ENCODE data around the gene APLF. TPM values are rescaled to one million over a fixed set of nuclear protein-coding genes. Genes with fewer than 3 reads are reported as not detected.

Gene APLF
- total RNA-seq, 4 donors from 2014 or later, result 2.9 to 28.5 (median 8.1) TPM

DNA sequence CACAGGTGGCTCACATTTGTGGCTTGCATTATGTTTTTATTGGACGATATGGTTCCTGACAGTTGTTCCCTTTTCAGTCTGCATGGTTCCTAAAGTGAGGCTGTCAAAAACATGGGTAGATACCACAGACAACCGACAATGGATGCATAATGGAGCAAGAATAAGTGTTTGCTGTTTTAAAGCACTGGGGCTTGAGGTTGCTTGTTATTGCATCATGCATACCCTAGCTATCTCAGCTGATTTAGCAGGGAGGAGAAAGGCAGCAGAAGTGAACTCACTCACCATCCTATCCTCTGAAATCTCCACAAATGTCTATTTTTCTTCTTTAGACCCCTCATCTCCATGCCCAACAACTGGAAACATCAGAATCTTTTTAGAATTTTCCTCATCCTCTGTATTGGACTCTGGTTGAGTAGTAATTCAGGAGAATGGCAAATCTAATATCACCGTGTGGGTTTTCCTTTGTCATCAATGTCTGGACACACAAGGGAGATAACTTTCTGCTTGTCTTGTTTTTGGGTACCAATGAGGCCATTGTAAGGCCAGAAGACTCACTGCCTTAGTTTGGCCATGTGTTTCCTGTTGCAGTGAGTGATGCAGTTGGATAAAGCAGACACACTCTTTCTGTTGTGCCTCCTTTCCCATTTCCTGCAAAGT lies 47.0 kb upstream of the APLF start:
- Histone ChIP-seq H3K9me3 (no peaks in the 10 kb centered on the region), H3K36me3 (no peaks in the 10 kb centered on the region), H3K27me3 (no peaks in the 10 kb centered on the region), H3K4me1 (no peaks in the 10 kb centered on the region), H3K4me3 (no peak overlapping the region), H3K27ac (no peak overlapping the region)
- no peak for TF ChIP-seq POLR2AphosphoS5 (IDR thresholded peaks at IDR 0.05)
- TF ChIP-seq, protein P1, sequence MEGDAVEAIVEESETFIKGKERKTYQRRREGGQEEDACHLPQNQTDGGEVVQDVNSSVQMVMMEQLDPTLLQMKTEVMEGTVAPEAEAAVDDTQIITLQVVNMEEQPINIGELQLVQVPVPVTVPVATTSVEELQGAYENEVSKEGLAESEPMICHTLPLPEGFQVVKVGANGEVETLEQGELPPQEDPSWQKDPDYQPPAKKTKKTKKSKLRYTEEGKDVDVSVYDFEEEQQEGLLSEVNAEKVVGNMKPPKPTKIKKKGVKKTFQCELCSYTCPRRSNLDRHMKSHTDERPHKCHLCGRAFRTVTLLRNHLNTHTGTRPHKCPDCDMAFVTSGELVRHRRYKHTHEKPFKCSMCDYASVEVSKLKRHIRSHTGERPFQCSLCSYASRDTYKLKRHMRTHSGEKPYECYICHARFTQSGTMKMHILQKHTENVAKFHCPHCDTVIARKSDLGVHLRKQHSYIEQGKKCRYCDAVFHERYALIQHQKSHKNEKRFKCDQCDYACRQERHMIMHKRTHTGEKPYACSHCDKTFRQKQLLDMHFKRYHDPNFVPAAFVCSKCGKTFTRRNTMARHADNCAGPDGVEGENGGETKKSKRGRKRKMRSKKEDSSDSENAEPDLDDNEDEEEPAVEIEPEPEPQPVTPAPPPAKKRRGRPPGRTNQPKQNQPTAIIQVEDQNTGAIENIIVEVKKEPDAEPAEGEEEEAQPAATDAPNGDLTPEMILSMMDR (IDR thresholded peaks at IDR 0.05), result no peak
- no peak for TF ChIP-seq EP300 (IDR thresholded peaks at IDR 0.05; ENCODE audit: low read depth)
- no peak for TF ChIP-seq POLR2A (IDR thresholded peaks at IDR 0.05)
- intact Hi-C loops (cut with DNase I; ENCODE audit: low total_unique reads), result no loop called here
- in situ Hi-C loops (cut with MboI; ENCODE audit: low pct_ligation_motif_present in 1 of 4, low pct_unique_long_range_greater_than_20kb in 1 of 4, low sequenced_read_pairs in 3 of 4), result no loop called here
- no peak for DNase-seq
- WGBS, 2 donors (ENCODE audit: low coverage in 1 of 2), result 80 to 100% methylated on average over 3 of the region's 3 CpGs

DNA sequence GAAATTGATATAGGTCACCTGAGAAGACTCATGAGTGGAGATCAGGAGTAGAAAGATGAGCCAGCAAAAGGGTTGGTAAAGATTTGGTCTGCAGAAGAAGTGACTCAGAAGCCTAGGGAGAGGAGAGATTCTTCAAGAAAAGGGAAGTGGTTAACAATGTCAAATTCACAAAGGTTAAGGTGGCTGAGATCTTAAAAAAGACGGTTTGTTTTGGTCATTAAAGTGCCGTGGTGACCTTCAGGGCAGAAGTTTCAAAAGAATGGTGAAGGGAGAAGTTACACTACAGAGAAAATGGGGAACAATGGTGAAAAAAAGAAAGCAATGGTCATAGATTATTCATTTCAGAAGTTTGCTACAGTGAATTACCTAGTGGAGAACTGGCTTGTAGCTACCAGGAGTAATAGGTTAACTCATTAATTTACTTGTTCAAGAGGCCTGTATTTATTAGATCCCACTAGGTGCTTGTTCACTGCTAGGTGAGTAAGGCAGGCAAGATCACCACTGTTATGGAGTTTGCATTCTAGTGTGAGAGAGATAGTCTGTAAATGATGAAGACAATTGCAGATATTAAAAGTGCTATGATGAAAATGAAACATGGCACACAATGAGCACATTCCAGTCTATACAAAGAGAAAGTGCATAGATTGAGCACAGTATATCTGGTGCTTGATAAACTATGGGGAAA lies 43.3 kb upstream of the APLF start:
- H3K36me3 ChIP-seq, result no peaks in the 10 kb centered on the region
- H3K27ac ChIP-seq, result peak overlapping the region in 1 of 4 donors; percentile 35
- intact Hi-C loops (cut with DNase I; ENCODE audit: low total_unique reads), result no loop called here

GRCh38 chr2:68425503-68425902 lies 41.9 kb upstream of the APLF start:
- intact Hi-C loops (cut with DNase I; ENCODE audit: low total_unique reads), result no loop called here
- no peaks in the 10 kb centered on the region for H3K9me3 ChIP-seq
- peaks cover 0 to 22% (median 7%) of the 10 kb centered on the region in 4 donors for H3K4me1 ChIP-seq
- no peak overlapping the region for H3K4me3 ChIP-seq
- no peak overlapping the region for H3K27ac ChIP-seq
- in situ Hi-C loops (cut with MboI; ENCODE audit: low pct_ligation_motif_present in 1 of 4, low pct_unique_long_range_greater_than_20kb in 1 of 4, low sequenced_read_pairs in 3 of 4), result loop anchor here in 2 of 4 donors (25.0 kb wide), 3 partner anchors 238 to 313 kb away; partner anchors contain the start of gene PNO1 (in 1 of the 2)
- 81 to 90% methylated on average over 2 to 3 of the region's 3 CpGs for WGBS, 2 donors (ENCODE audit: low coverage in 1 of 2)
- DNase-seq, result no peak
- H3K36me3 ChIP-seq, result no peaks in the 10 kb centered on the region
- TF ChIP-seq EP300 (IDR thresholded peaks at IDR 0.05; ENCODE audit: low read depth) (no peak), POLR2AphosphoS5 (IDR thresholded peaks at IDR 0.05) (no peak), POLR2A (IDR thresholded peaks at IDR 0.05) (no peak)
- TF ChIP-seq, protein P1 (IDR thresholded peaks at IDR 0.05), result no peak
- H3K27me3 ChIP-seq, result no peaks in the 10 kb centered on the region

More for the DNA sequence above, 43.3 kb upstream of the APLF start:
- H3K27me3 ChIP-seq, result no peaks in the 10 kb centered on the region
- no peak for DNase-seq
- H3K9me3 ChIP-seq, result no peaks in the 10 kb centered on the region
- WGBS, 2 donors (ENCODE audit: low coverage in 1 of 2), result 39 to 65% methylated on average over 2 of the region's 2 CpGs
- TF ChIP-seq POLR2A (IDR thresholded peaks at IDR 0.05) (no peak), EP300 (IDR thresholded peaks at IDR 0.05; ENCODE audit: low read depth) (no peak), POLR2AphosphoS5 (IDR thresholded peaks at IDR 0.05) (no peak)
- TF ChIP-seq, protein P1 (IDR thresholded peaks at IDR 0.05), result no peak
- no peak overlapping the region for H3K4me3 ChIP-seq
- H3K4me1 ChIP-seq, result peaks cover 0 to 22% (median 7%) of the 10 kb centered on the region in 4 donors
- in situ Hi-C loops (cut with MboI; ENCODE audit: low pct_ligation_motif_present in 1 of 4, low pct_unique_long_range_greater_than_20kb in 1 of 4, low sequenced_read_pairs in 3 of 4), result no loop called here

- in situ Hi-C loops (cut with MboI; ENCODE audit: low pct_ligation_motif_present in 1 of 4, low pct_unique_long_range_greater_than_20kb in 1 of 4, low sequenced_read_pairs in 3 of 4) (loop anchor here in 2 of 4 donors (25.0 kb wide), 3 partner anchors 239 to 314 kb away; partner anchors contain the start of gene PNO1 (in 1 of the 2)), intact Hi-C loops (cut with DNase I; ENCODE audit: low total_unique reads) (no loop called here)
- DNase-seq, result no peak
- Histone ChIP-seq H3K4me1 (peaks cover 0 to 22% (median 7%) of the 10 kb centered on the region in 4 donors), H3K9me3 (no peaks in the 10 kb centered on the region), H3K36me3 (no peaks in the 10 kb centered on the region), H3K27me3 (no peaks in the 10 kb centered on the region), H3K4me3 (no peak overlapping the region), H3K27ac (peak overlapping the region in 1 of 4 donors; percentile 6)
- WGBS, 2 donors (ENCODE audit: low coverage in 1 of 2), result 85 to 88% methylated on average over 1 of the region's 1 CpG
- no peak for TF ChIP-seq EP300 (IDR thresholded peaks at IDR 0.05; ENCODE audit: low read depth)
- TF ChIP-seq POLR2A (IDR thresholded peaks at IDR 0.05), result no peak
- no peak for TF ChIP-seq POLR2AphosphoS5 (IDR thresholded peaks at IDR 0.05)
- TF ChIP-seq, protein P1 (IDR thresholded peaks at IDR 0.05), result no peak
Measured at GRCh38 chr2:68426446-68426845, 40.9 kb upstream of the APLF start.
